ENCODE results near the gene ABCA4.
"Not testable (repeated sequence)": the region's sequence is repeated elsewhere in the genome, so short reads cannot be mapped to it uniquely, and the experiment has no call there.

GRCh38 chr1:94164885-94165284, 43.9 kb upstream of the ABCA4 start:
- TF ChIP-seq SP1 (IDR thresholded peaks at IDR 0.05; ENCODE audit: low read depth); ZFX (IDR thresholded peaks at IDR 0.05); EZH2phosphoT487 (IDR thresholded peaks at IDR 0.05; ENCODE audit: borderline replicate concordance); CTCF (IDR thresholded peaks at IDR 0.05 in 2 of 3, conservative IDR thresholded peaks at IDR 0.05 in 1 of 3; ENCODE audit: borderline replicate concordance in 1 of 3, insufficient read depth in 1 of 3, low read depth in 2 of 3, low read length in 2 of 3); EZH2 (IDR thresholded peaks at IDR 0.05); POLR2AphosphoS5 (IDR thresholded peaks at IDR 0.05; ENCODE audit: low read depth, low read length); JUND (IDR thresholded peaks at IDR 0.05); EGR1 (IDR thresholded peaks at IDR 0.05; ENCODE audit: low read depth); ZNF274 (IDR thresholded peaks at IDR 0.05; ENCODE audit: low read depth, low read length); MAX (IDR thresholded peaks at IDR 0.05): not testable (repeated sequence)
